Small intestine (tissue), 7 donors: ENCODE data around the gene EML4. TPM values are rescaled to one million over a fixed set of nuclear protein-coding genes. Genes with fewer than 3 reads are reported as not detected.
A peak's percentile ranks its signal among the peaks of the same experiment; 100 is the strongest.

Experiments used
- DNase-seq, 2 donors: peaks; one replicate each; pipeline versions ENCODE4 v3.0.0 to v3.0.0-alpha.2; 2013
- FAIRE-seq: peaks from 2 replicates; lab custom pipeline; 2012; peaks lifted over from hg19 to GRCh38; lab: Jason Lieb, UNC
- H3K27ac ChIP-seq, 3 donors: one replicate each; pipeline ENCODE4 v1.5.1; 2013; ENCODE audit warnings: low read length in 2 of 3, mild to moderate bottlenecking in 2 of 3, control low read depth in 1 of 3, inconsistent platforms in 1 of 3, low read depth in 1 of 3, moderate library complexity in 1 of 3
- H3K27me3 ChIP-seq, 3 donors: one replicate each; pipeline ENCODE4 v1.6.1; 2013; ENCODE audit warnings: low read length in 3 of 3, inconsistent platforms in 1 of 3; ENCODE audit not compliant: control insufficient read depth in 3 of 3, insufficient read depth in 3 of 3
- H3K36me3 ChIP-seq, 3 donors: one replicate each; pipeline ENCODE4 v1.6.1; 2013; ENCODE audit warnings: low read length in 3 of 3, inconsistent platforms in 1 of 3, low read depth in 1 of 3, mild to moderate bottlenecking in 1 of 3, moderate library complexity in 1 of 3; ENCODE audit not compliant: control insufficient read depth in 3 of 3, insufficient read depth in 2 of 3
- H3K4me1 ChIP-seq, 3 donors: one replicate each; pipeline ENCODE4 v1.6.1; 2013; ENCODE audit warnings: low read length in 2 of 3, inconsistent platforms in 1 of 3, low read depth in 1 of 3, mild to moderate bottlenecking in 1 of 3, moderate library complexity in 1 of 3; ENCODE audit not compliant: control insufficient read depth in 3 of 3, insufficient read depth in 2 of 3
- H3K4me3 ChIP-seq, 3 donors: one replicate each; pipeline ENCODE4 v1.5.1; 2013; ENCODE audit warnings: low read length in 3 of 3, control low read depth in 1 of 3, inconsistent platforms in 1 of 3, low read depth in 1 of 3, mild to moderate bottlenecking in 1 of 3, moderate library complexity in 1 of 3
- H3K9me3 ChIP-seq, 2 donors: one replicate each; pipeline ENCODE4 v1.6.1; 2013; ENCODE audit warnings: low read depth in 1 of 2, low read length in 1 of 2; ENCODE audit not compliant: control insufficient read depth in 2 of 2, insufficient read depth in 1 of 2
- WGBS, 3 donors: extraction: QIAGEN DNeasy Blood & Tissue Kit; methylation state at CpG; one replicate each; pipeline ENCODE4 v1.1.7; 2013; 5-methylcytosine and 5-hydroxymethylcytosine counted together
- polyA plus RNA-seq, 4 donors: library from polyadenylated mRNA; stranded (reverse) in 3 of 4; unstranded in 1 of 4; fragments of 200-250 nt in 3 of 4; fragments of 120-200 nt in 1 of 4; gene quantifications; one replicate each; pipeline versions ENCODE4 v1.2.1 to v1.2.3, GENCODE V29; 2013
- donor health status: healthy with polysubstance abuse.
- donor health status: control.
- donor health status: control.
- donor health status: Bipolar disorder and iron deficiency.
- donor health status: healthy.

Gene EML4
- polyA plus RNA-seq, 4 donors, result 30.0 to 132 (median 33.3) TPM

GRCh38 chr2:42336361-42336965 lies 167.3 kb downstream of the EML4 start:
- H3K27me3 ChIP-seq, result no peaks in the 10 kb centered on the region
- H3K36me3 ChIP-seq, result peaks cover 10 to 74% (median 18%) of the 10 kb centered on the region in 3 donors
- peak overlapping the region in 1 of 3 donors; percentile 6 for H3K27ac ChIP-seq
- 94 to 97% (median 94%) methylated on average over 9 of the region's 9 CpGs for WGBS, 3 donors
- DNase-seq (no peak), FAIRE-seq (no peak)
- no peak overlapping the region for H3K4me3 ChIP-seq
- no peaks in the 10 kb centered on the region for H3K4me1 ChIP-seq
- peaks cover 0 to 10% of the 10 kb centered on the region in 2 donors for H3K9me3 ChIP-seq

- DNase-seq, result no peak
- H3K9me3 ChIP-seq, result peaks cover 0 to 10% of the 10 kb centered on the region in 2 donors
- H3K4me3 ChIP-seq, result no peak overlapping the region
- 92 to 94% (median 92%) methylated on average over 5 of the region's 5 CpGs for WGBS, 3 donors
- no peak for FAIRE-seq
- peaks cover 7 to 80% (median 14%) of the 10 kb centered on the region in 3 donors for H3K36me3 ChIP-seq
- H3K27ac ChIP-seq, result no peak overlapping the region
- H3K4me1 ChIP-seq, result peaks cover 0 to 6% (median 3%) of the 10 kb centered on the region in 3 donors
- H3K27me3 ChIP-seq, result no peaks in the 10 kb centered on the region
These were observed 168.2 kb downstream of the EML4 start for GRCh38 chr2:42337356-42337820.

- DNase-seq, result no peak
- Histone ChIP-seq H3K27ac (no peak overlapping the region), H3K27me3 (no peaks in the 10 kb centered on the region), H3K9me3 (peaks cover 0 to 10% of the 10 kb centered on the region in 2 donors), H3K4me1 (peaks cover 3 to 13% (median 6%) of the 10 kb centered on the region in 3 donors), H3K36me3 (peaks cover 6 to 84% (median 9%) of the 10 kb centered on the region in 3 donors), H3K4me3 (no peak overlapping the region)
- WGBS, 3 donors, result 94 to 96% (median 95%) methylated on average over 28 of the region's 28 CpGs
- no peak for FAIRE-seq
These were observed 168.9 kb downstream of the EML4 start for GRCh38 chr2:42337846-42338566.

GRCh38 chr2:42338567-42339190 lies 169.5 kb downstream of the EML4 start:
- peaks cover 3 to 17% (median 6%) of the 10 kb centered on the region in 3 donors for H3K4me1 ChIP-seq
- no peak overlapping the region for H3K4me3 ChIP-seq
- peaks cover under 1 to 84% (median 6%) of the 10 kb centered on the region in 3 donors for H3K36me3 ChIP-seq
- H3K27ac ChIP-seq, result peak overlapping the region in 1 of 3 donors; percentile 43
- no peak for FAIRE-seq
- H3K27me3 ChIP-seq, result no peaks in the 10 kb centered on the region
- H3K9me3 ChIP-seq, result peaks cover 0 to 10% of the 10 kb centered on the region in 2 donors
- no peak for DNase-seq
- 89 to 94% (median 92%) methylated on average over 13 of the region's 13 CpGs for WGBS, 3 donors

GRCh38 chr2:42339191-42339912 lies 170.2 kb downstream of the EML4 start:
- no peak for DNase-seq
- Histone ChIP-seq H3K27me3 (no peaks in the 10 kb centered on the region), H3K4me1 (peaks cover 3 to 17% (median 6%) of the 10 kb centered on the region in 3 donors), H3K27ac (peak overlapping the region in 1 of 3 donors; percentile 43), H3K36me3 (peaks cover 0 to 81% (median 3%) of the 10 kb centered on the region in 3 donors), H3K9me3 (peaks cover 0 to 10% of the 10 kb centered on the region in 2 donors), H3K4me3 (no peak overlapping the region)
- FAIRE-seq, result no peak
- 88 to 90% (median 89%) methylated on average over 21 of the region's 21 CpGs for WGBS, 3 donors

GRCh38 chr2:42340045-42340937 lies 171.1 kb downstream of the EML4 start:
- Histone ChIP-seq H3K9me3 (peaks cover 0 to 10% of the 10 kb centered on the region in 2 donors), H3K4me3 (no peak overlapping the region), H3K36me3 (peaks cover 0 to 82% (median 2%) of the 10 kb centered on the region in 3 donors), H3K4me1 (peaks cover 3 to 17% (median 6%) of the 10 kb centered on the region in 3 donors), H3K27me3 (no peaks in the 10 kb centered on the region), H3K27ac (peak overlapping the region in 1 of 3 donors; percentile 14)
- DNase-seq (no peak), FAIRE-seq (no peak)
- WGBS, 3 donors, result 85 to 93% (median 88%) methylated on average over 23 of the region's 23 CpGs

- Histone ChIP-seq H3K36me3 (peaks cover 0 to 82% (median 2%) of the 10 kb centered on the region in 3 donors), H3K4me1 (peaks cover 3 to 17% (median 6%) of the 10 kb centered on the region in 3 donors), H3K27ac (no peak overlapping the region), H3K4me3 (no peak overlapping the region), H3K27me3 (no peaks in the 10 kb centered on the region), H3K9me3 (peaks cover 0 to 10% of the 10 kb centered on the region in 2 donors)
- DNase-seq (no peak), FAIRE-seq (no peak)
- WGBS, 3 donors, result 90 to 93% (median 92%) methylated on average over 10 of the region's 10 CpGs
These were observed 171.9 kb downstream of the EML4 start for GRCh38 chr2:42340938-42341636.
